Lung (tissue), 12 donors: ENCODE results near the gene SKP1. TPM values are rescaled to one million over a fixed set of nuclear protein-coding genes. Genes with fewer than 3 reads are reported as not detected.

ENCODE experiments used
- ATAC-seq: fragments of 200-7000 bp; cut with Tn5 transposase; one replicate; pipeline ENCODE4 v1.9.1; 2020; ENCODE audit warnings: moderate number of reproducible peaks; ENCODE audit not compliant: insufficient read depth, low FRiP score
- DNase-seq, 3 donors: peaks; one replicate each; pipeline ENCODE4 v3.0.0-alpha.2; 2013 to 2017
- H3K27ac ChIP-seq, 2 donors: one replicate each; pipeline ENCODE4 v1.5.1; 2013; ENCODE audit warnings: mild to moderate bottlenecking in 2 of 2, moderate library complexity in 2 of 2, control low read depth in 1 of 2, inconsistent platforms in 1 of 2, low read depth in 1 of 2, low read length in 1 of 2
- H3K27me3 ChIP-seq, 3 donors: one replicate each; pipeline ENCODE4 v1.5.1; 2013; ENCODE audit warnings: low read length in 2 of 3; ENCODE audit not compliant: control insufficient read depth in 3 of 3, insufficient read depth in 3 of 3
- H3K36me3 ChIP-seq, 4 donors: one replicate each; pipeline ENCODE4 v1.5.1; 2013; ENCODE audit warnings: low read length in 4 of 4, mild to moderate bottlenecking in 1 of 4, moderate library complexity in 1 of 4; ENCODE audit not compliant: control insufficient read depth in 4 of 4, insufficient read depth in 4 of 4
- H3K4me1 ChIP-seq, 5 donors: one replicate each; pipeline ENCODE4 v1.5.1; 2013; ENCODE audit warnings: low read length in 5 of 5, mild to moderate bottlenecking in 2 of 5, moderate library complexity in 1 of 5; ENCODE audit not compliant: control insufficient read depth in 5 of 5, insufficient read depth in 5 of 5
- H3K4me3 ChIP-seq: one replicate; pipeline ENCODE4 v1.5.1; 2013; ENCODE audit warnings: mild to moderate bottlenecking, control low read depth, moderate library complexity
- H3K9ac ChIP-seq, 2 donors: one replicate each; pipeline ENCODE4 v1.5.1; 2013; ENCODE audit warnings: low read length in 2 of 2, control low read depth in 1 of 2; ENCODE audit not compliant: insufficient read depth in 1 of 2
- H3K9me3 ChIP-seq, 4 donors: one replicate each; pipeline ENCODE4 v1.5.1; 2013; ENCODE audit warnings: low read length in 3 of 4, mild to moderate bottlenecking in 1 of 4, moderate library complexity in 1 of 4; ENCODE audit not compliant: control insufficient read depth in 4 of 4, insufficient read depth in 3 of 4
- WGBS, 2 donors: extraction: QIAGEN DNeasy Blood & Tissue Kit; methylation state at CpG; one replicate each; pipeline ENCODE4 v1.1.7; 2013; 5-methylcytosine and 5-hydroxymethylcytosine counted together
- polyA plus RNA-seq, 2 donors: library from polyadenylated mRNA; stranded (reverse); fragments of 200-250 nt; gene quantifications; one replicate each; pipeline ENCODE4 v1.2.1, GENCODE V29; 2013
- total RNA-seq, 2 donors: library from RNA; depleted of rRNA in 1 of 2; stranded (reverse); fragments of >200 nt in 1 of 2; gene quantifications; one replicate each; pipeline ENCODE4 v1.2.1, GENCODE V29; 2014 to 2021
- TF ChIP-seq, protein P1 (sequence below): IDR thresholded peaks from 2 replicates; pipeline ENCODE4 v1.5.1; 2012; ENCODE audit warnings: mild to moderate bottlenecking; ENCODE audit errors: control extremely low read depth, extremely low read depth
- donor health status: control.
- donor health status: control.
- donor health status: Bipolar disorder and iron deficiency.
- donor health status: healthy.
- donor health status: DM: yes; HTN: yes; CAD: no.

Gene SKP1
- total and polyA plus RNA-seq, 4 donors = 149 to 551 (median 283) TPM

DNA sequence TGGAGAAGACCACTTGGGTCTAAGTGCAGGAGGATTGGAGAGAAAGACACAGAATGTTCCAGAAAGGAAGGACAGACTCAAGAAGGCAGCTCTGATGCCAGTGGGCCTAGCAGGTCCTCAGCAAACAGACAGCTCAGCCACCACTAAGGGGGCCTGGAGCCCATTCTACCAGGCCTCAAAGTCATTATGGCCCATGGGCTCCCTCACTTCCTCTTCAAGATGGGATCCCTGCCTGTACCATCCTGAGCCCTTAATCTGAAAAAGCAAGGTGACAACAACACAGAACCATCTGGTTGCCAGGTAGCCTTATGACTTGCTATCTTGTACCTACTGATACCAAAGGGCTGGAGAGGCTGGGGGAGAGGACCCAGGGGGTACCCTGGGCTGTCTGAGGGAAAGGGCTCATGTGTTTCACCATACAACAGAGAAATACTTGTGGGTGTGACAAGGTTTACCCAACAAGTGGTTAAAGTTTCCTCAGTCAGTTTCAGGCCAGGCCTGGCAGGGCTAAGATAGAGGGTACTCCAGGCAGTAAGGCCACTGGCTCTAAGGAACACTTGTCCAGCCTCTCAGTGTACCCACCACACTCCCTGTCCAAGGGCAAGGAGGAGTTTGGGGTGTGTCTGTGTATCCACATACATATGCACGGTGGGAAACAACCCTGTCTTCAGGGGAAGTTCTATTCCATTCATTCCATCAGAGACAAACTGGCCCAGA is 31.6 kb downstream of the SKP1 start:
- H3K4me1 ChIP-seq = peaks cover under 1 to 37% (median 7%) of the 10 kb centered on the region in 5 donors

DNA sequence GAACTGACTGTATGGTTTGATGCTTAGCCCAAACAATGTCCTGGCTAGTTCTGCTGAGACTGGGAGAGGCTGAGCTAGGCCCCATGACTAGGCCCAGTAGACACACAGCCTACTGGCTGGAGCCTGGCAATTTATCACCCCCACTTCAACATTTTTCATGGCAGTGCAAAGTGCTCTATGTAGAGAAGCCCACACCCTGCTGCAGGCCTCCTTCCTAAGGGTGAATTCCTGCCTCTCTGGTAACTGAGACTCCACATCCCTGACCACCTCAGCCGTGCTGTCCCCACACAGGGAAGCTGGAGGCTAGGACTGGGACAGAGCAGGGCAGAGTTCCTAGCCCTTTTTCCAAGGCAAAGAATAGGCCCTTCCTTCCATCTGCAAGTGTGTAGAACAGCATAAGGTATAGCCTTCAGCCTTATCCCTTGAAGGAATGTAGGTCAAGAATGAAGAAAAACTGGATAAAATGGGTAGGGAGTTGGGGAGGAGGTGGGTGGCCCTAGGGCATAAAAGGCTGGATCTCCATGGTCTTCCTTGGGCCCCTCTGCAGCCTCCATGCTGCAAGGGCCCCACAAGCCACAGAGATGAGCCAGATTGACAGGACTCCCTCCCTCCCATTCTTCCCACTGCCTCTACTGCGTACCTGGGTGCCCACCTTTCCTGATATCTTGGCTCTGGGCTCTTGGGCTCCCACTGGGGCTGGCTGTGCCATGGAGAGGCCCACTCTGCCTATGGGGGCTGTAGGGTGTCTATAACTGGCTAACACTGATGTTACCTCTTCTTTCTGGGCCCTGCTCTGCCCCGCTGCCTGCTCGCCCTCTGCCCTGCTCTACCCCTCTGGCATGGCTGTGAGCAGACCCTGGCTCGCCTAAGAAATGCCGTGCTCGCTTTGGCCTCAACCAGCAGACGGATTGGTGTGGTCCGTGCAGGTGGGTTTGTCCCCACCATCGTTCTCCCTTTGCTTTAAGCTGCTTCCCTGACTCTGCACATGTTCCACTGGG is 32.5 kb downstream of the SKP1 start:
- Histone ChIP-seq H3K4me3 (no peak overlapping the region), H3K4me1 (peaks cover 0 to 28% (median 2%) of the 10 kb centered on the region in 5 donors), H3K9me3 (no peaks in the 10 kb centered on the region), H3K27ac (no peak overlapping the region), H3K9ac (no peak overlapping the region), H3K27me3 (no peaks in the 10 kb centered on the region), H3K36me3 (peaks cover 2 to 57% (median 32%) of the 10 kb centered on the region in 4 donors)
- DNase-seq (no peak), ATAC-seq (no peak)
- 96 to 99% methylated on average over 10 of the region's 10 CpGs for WGBS, 2 donors
- TF ChIP-seq, protein P1, sequence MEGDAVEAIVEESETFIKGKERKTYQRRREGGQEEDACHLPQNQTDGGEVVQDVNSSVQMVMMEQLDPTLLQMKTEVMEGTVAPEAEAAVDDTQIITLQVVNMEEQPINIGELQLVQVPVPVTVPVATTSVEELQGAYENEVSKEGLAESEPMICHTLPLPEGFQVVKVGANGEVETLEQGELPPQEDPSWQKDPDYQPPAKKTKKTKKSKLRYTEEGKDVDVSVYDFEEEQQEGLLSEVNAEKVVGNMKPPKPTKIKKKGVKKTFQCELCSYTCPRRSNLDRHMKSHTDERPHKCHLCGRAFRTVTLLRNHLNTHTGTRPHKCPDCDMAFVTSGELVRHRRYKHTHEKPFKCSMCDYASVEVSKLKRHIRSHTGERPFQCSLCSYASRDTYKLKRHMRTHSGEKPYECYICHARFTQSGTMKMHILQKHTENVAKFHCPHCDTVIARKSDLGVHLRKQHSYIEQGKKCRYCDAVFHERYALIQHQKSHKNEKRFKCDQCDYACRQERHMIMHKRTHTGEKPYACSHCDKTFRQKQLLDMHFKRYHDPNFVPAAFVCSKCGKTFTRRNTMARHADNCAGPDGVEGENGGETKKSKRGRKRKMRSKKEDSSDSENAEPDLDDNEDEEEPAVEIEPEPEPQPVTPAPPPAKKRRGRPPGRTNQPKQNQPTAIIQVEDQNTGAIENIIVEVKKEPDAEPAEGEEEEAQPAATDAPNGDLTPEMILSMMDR = no peak

More for the DNA sequence above, 31.6 kb downstream of the SKP1 start:
- no peak overlapping the region for H3K27ac ChIP-seq
- no peaks in the 10 kb centered on the region for H3K27me3 ChIP-seq
- DNase-seq (no peak), ATAC-seq (no peak)
- H3K36me3 ChIP-seq = peaks cover 7 to 53% (median 34%) of the 10 kb centered on the region in 4 donors
- no peak overlapping the region for H3K4me3 ChIP-seq
- no peak overlapping the region for H3K9ac ChIP-seq
- no peaks in the 10 kb centered on the region for H3K9me3 ChIP-seq
- 44 to 58% methylated on average over 1 of the region's 1 CpG for WGBS, 2 donors
- TF ChIP-seq, protein P1 = no peak

DNA sequence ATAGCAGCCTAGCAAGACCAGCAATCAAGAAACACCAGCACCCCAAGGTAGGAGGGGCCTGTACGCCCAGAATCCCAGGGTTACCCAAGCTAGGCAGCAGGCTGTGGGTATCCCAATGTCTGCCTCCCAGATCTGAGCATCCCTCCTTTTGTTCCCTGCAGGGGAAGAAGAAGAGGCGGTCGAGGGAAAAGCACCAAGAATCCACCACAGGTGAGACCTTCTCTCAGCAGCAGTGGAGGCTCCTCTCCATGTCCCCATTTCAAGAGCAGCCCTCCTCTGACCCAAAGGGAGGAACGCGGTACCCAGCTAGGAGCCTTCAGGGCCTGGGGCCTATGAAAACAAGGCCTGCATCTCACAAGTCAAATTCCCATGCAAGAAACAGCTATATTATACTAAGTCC is 33.3 kb downstream of the SKP1 start:
- DNase-seq = no peak
- H3K36me3 ChIP-seq = peaks cover 0 to 54% (median 31%) of the 10 kb centered on the region in 4 donors

More for the DNA sequence above, 33.3 kb downstream of the SKP1 start:
- no peak overlapping the region for H3K9ac ChIP-seq
- no peaks in the 10 kb centered on the region for H3K27me3 ChIP-seq
- H3K9me3 ChIP-seq = no peaks in the 10 kb centered on the region
- TF ChIP-seq, protein P1 = no peak
- H3K27ac ChIP-seq = no peak overlapping the region
- 93 to 96% methylated on average over 5 of the region's 5 CpGs for WGBS, 2 donors
- ATAC-seq = no peak
- H3K4me1 ChIP-seq = peaks cover 0 to 24% (median 2%) of the 10 kb centered on the region in 5 donors
- H3K4me3 ChIP-seq = no peak overlapping the region
